ENCODE measurements around the gene LSAMP.

LSAMP gene

GRCh38 chr3:115982108-115982507, 463.2 kb downstream of the LSAMP start:
- H3K4me3 ChIP-seq (replicated peaks; ENCODE audit: low read depth, low read length): no peak overlapping the region

GRCh38 chr3:115980709-115981108, 464.6 kb downstream of the LSAMP start:
- TF ChIP-seq CTCF (IDR thresholded peaks at IDR 0.05; ENCODE audit: insufficient read depth, low read length, poor library complexity, severe bottlenecking): no peak
- Histone ChIP-seq H3K4me3 (replicated peaks; ENCODE audit: low read depth, low read length) (no peak overlapping the region), H3K27me3 (replicated peaks; ENCODE audit: control insufficient read depth, insufficient read depth, low read length) (no peaks in the 10 kb centered on the region), H3K36me3 (ENCODE audit: control insufficient read depth, insufficient read depth, low read length) (no peaks in the 10 kb centered on the region)
- peak; percentile 33 for DNase-seq (ENCODE audit: extremely low read depth, insufficient read length)

More at GRCh38 chr3:115982108-115982507, 463.2 kb downstream of the LSAMP start:
- Histone ChIP-seq H3K36me3 (ENCODE audit: control insufficient read depth, insufficient read depth, low read length) (no peaks in the 10 kb centered on the region), H3K27me3 (replicated peaks; ENCODE audit: control insufficient read depth, insufficient read depth, low read length) (no peaks in the 10 kb centered on the region)
- TF ChIP-seq CTCF (IDR thresholded peaks at IDR 0.05; ENCODE audit: insufficient read depth, low read length, poor library complexity, severe bottlenecking): no peak
- no peak for DNase-seq (ENCODE audit: extremely low read depth, insufficient read length)

- no peak for DNase-seq (ENCODE audit: extremely low read depth, insufficient read length)
- Histone ChIP-seq H3K4me3 (replicated peaks; ENCODE audit: low read depth, low read length) (no peak overlapping the region), H3K36me3 (ENCODE audit: control insufficient read depth, insufficient read depth, low read length) (no peaks in the 10 kb centered on the region), H3K27me3 (replicated peaks; ENCODE audit: control insufficient read depth, insufficient read depth, low read length) (no peaks in the 10 kb centered on the region)
- peak; percentile 8 for TF ChIP-seq CTCF (IDR thresholded peaks at IDR 0.05; ENCODE audit: insufficient read depth, low read length, poor library complexity, severe bottlenecking)
These were observed 467.4 kb downstream of the LSAMP start for GRCh38 chr3:115977866-115978265.

- DNase-seq (ENCODE audit: extremely low read depth, insufficient read length): no peak
- TF ChIP-seq CTCF (IDR thresholded peaks at IDR 0.05; ENCODE audit: insufficient read depth, low read length, poor library complexity, severe bottlenecking): no peak
- no peaks in the 10 kb centered on the region for H3K27me3 ChIP-seq (replicated peaks; ENCODE audit: control insufficient read depth, insufficient read depth, low read length)
- no peaks in the 10 kb centered on the region for H3K36me3 ChIP-seq (ENCODE audit: control insufficient read depth, insufficient read depth, low read length)
- no peak overlapping the region for H3K4me3 ChIP-seq (replicated peaks; ENCODE audit: low read depth, low read length)
These were observed 469.5 kb downstream of the LSAMP start for GRCh38 chr3:115975796-115976195.

- no peak overlapping the region for H3K4me3 ChIP-seq (replicated peaks; ENCODE audit: low read depth, low read length)
- no peaks in the 10 kb centered on the region for H3K27me3 ChIP-seq (replicated peaks; ENCODE audit: control insufficient read depth, insufficient read depth, low read length)
- peak; percentile 51 for DNase-seq (ENCODE audit: extremely low read depth, insufficient read length)
- H3K36me3 ChIP-seq (ENCODE audit: control insufficient read depth, insufficient read depth, low read length): no peaks in the 10 kb centered on the region
- TF ChIP-seq CTCF (IDR thresholded peaks at IDR 0.05; ENCODE audit: insufficient read depth, low read length, poor library complexity, severe bottlenecking): no peak
These were observed 469.9 kb downstream of the LSAMP start for GRCh38 chr3:115975353-115975752.

GRCh38 chr3:115974940-115975339, 470.3 kb downstream of the LSAMP start:
- no peak overlapping the region for H3K4me3 ChIP-seq (replicated peaks; ENCODE audit: low read depth, low read length)
- H3K36me3 ChIP-seq (ENCODE audit: control insufficient read depth, insufficient read depth, low read length): no peaks in the 10 kb centered on the region
- no peak for TF ChIP-seq CTCF (IDR thresholded peaks at IDR 0.05; ENCODE audit: insufficient read depth, low read length, poor library complexity, severe bottlenecking)
- H3K27me3 ChIP-seq (replicated peaks; ENCODE audit: control insufficient read depth, insufficient read depth, low read length): no peaks in the 10 kb centered on the region
- DNase-seq (ENCODE audit: extremely low read depth, insufficient read length): no peak

Data from GM06990 (cell line).